Suppressor macrophage (primary cell): Measurements from ENCODE around the gene RAD23B.

Experiments used
- DNase-seq, 4 experiments: peaks; one replicate each; pipeline ENCODE4 v3.0.0-alpha.2; 2020 to 2022

Gene RAD23B

GRCh38 chr9:107337676-107338590, 54.9 kb downstream of the RAD23B start:
- peak in 3 of 4 experiments; percentile 7 to 33 (median 15) for DNase-seq

- no peak for DNase-seq
Observed at GRCh38 chr9:107338911-107339659, 56.0 kb downstream of the RAD23B start.

- DNase-seq = peak; percentile 68 to 89 (median 76)
Observed at GRCh38 chr9:107340920-107341632, 58.0 kb downstream of the RAD23B start.

DNA sequence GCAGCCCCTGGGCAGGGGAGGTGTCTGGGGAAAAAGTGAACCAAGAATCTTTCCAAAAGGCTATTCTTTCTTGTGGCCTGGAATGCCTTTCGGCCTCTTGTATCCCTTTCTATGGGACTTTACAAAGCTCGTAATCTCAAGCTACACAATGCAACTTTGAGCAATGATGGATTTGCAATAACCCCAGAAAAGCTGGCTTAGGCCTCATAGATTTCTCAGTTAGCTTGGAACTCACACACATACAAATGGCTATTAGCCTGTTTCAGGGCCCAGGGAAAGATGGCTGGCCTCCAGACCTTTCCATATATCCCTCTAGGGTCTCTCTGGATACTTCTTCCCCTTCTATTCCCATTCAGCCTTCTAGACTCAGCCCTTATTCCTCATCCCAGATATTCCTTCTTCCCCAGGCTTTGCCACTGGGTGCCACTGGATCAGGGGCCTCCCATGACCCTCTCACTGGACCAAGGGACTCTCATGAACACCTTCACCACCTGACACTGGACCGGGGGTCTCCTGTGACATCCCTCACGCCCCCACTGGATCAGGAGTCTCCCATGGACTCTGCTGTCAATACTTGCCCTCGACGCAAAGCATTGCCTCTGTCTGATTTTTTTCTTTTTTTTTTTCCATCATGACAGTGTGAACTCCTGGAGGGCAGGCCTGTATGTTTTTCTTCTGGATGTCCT, 59.5 kb downstream of the RAD23B start:
- no peak for DNase-seq

DNA sequence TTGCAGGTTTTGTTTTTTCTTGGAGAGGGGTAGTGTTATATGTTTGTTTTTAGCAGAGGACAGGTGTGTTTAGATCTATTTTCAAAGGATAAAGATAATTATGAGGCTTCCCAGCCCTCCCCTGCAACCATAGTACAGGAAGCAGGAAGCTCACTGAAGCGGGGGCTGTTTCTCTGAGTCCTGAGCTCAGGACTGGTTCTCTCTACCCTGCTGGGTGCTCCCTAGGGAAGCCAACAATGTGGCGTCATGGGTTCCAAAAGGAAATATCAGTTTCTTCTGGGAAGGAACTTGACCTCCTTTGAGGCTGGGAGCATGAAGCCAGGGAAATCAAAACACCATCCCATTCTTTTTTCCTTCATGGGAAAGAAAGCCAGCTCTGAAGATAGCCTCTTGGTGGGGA, 62.2 kb downstream of the RAD23B start:
- DNase-seq = no peak

- no peak for DNase-seq
Observed at GRCh38 chr9:107348836-107349235, 65.8 kb downstream of the RAD23B start.

GRCh38 chr9:107350443-107350842, 67.4 kb downstream of the RAD23B start:
- DNase-seq = no peak

DNA sequence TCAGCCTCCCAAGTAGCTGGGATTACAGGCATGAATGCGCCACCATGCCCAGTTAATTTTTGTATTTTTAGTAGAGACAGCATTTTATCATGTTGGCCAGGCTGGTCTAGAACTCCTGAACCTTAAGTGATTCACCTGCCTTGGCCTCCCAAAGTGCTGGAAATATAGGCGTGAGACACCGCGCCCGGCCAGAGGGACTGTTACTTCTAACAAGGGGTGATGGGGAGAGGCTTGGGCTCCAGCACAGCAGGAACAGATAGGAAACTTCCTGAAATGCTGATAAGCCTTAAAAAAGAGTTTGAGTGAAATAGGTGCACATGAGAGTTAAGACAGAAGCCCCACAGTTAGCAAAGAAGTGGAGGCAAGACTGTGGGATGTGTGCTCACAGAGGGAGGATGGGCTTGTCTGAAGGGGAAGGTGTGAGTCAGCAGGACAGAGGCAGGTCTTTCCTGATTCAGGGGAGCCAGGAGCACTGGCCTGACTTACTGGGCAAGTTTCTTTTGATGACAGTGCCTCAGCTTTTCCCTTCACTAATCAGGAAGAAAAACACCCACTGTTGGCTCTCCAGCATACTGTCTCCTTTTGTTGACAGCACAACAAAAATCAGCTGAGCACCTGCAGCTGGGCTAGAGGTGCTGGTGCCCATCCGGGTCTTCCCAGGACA, 68.4 kb downstream of the RAD23B start:
- DNase-seq = no peak

- DNase-seq = no peak
Observed at GRCh38 chr9:107355394-107355793, 72.3 kb downstream of the RAD23B start.

GRCh38 chr9:107358986-107359385, 75.9 kb downstream of the RAD23B start:
- no peak for DNase-seq

DNA sequence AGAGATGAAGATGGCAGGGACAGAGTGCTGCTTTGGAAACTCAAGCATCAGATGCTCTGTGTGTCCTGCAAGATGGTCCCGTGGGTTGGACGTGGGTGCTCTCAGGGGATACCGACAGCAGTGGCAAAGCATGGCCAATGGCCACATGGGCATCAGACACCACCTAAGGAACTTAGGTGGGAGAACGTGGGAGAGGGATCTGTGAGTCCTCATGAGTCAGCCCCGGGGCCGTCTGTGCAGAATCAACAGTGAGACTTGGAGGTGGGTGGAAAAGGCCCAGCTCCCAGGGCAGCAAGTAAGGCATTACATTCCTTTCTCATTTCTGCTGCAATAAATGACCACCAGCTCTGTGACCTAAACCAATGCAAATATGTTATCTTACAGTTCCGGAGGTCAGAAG, 77.0 kb downstream of the RAD23B start:
- DNase-seq = no peak

- DNase-seq = no peak
Observed at GRCh38 chr9:107361816-107362215, 78.7 kb downstream of the RAD23B start.

DNA sequence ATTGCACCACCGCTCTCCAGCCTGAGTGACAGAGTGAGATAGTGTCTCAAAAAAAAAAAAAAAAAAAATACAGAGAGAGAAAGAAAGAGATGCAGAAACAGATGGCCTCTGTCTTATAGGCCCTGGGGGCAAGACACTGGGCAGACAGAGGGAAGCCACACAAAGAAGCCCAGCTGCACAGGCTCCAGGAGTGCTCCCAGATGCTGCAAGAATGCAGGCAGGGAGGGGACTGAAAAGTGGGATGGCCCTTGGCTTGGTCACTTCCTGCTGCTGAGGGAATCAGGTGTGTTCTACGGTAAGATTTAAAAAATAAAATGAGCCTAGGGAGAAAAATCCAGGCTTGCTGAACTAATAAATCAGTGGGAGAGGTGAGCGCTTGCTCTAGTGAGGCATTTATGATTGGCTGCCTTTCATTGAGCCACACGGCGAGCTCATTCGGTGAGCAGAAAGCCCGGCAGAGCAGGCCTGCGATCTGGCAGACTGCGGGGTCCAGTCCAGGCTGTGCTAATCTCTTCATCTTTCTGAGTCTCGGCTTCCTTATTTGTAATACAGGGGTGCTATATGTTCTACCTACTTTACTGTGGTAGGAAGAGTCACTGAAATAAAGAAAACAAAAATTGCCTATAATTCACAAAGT, 80.6 kb downstream of the RAD23B start:
- no peak for DNase-seq

DNA sequence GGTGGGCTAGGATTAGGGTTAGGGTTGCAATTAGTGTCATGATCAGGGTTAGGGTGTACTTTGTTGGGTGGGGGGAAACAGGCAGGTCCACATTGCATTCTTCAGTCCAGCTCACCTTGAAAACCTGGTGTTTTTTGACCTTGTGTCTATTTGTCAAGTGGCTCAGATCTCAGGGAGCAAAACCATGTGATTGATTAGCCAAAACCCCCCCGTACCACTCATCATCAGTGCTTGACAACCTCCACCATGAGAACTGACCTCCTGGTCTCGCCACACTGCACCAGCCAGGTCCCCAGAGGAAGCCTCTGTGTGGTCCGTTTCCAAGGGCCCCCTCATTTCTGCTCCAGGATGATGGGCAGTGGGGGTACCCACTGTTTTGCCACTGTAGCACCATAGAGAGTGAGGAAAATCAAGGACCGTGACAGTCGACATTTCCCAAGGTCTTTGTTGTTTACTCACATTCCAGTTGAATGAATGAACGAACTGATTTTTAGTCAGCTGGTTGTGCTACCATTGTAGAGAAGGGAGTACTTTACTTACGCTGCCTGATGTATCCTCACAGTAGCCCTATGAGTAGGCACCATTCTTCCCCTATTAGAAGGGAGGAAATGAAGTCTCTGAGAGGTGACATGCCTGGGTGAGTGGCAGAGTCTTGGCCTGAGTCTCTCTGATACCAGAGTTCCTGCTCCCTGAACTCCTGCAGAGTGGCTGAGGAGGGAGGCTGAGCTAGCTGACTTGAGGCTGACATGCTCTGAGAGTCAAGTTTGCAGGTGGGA, 84.8 kb downstream of the RAD23B start:
- no peak for DNase-seq

DNA sequence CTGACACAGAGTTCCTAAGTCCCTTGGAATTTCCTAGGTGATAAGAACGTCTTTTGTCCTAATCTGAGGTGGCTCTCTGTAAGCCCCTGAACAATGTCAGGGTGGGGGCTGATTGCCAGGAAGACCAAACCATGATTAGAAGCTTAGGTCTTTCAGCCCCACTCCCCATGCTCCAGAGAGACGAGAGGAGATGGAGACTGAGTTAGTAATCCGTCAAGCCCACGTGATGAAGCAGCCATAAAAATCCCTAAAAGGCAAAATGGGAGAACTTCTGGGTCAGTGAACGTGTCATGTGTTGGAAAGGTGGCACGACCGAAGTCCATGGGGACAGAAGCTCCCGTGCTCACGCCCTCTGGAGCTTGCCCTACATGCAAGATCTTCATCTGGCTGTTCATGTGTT, 85.6 kb downstream of the RAD23B start:
- no peak for DNase-seq

DNA sequence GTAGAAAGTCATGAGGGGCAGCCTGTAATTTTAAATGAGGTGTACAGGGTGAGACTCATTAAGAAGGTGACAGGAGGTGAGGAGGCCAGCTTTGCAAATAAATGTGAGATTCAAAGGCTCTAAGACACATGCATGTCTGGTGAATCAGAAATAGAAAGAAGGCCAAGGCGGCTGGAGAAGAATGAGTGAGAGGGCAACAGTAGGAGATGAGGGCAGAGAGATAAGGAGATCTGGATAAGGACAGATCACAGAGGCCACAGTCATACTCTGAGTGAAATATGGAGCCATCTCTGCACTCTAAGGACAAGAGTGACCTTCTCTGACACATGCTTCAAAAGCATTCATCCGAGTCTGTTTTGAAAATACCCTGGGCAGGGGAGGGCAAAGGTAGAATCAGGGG, 90.7 kb downstream of the RAD23B start:
- no peak for DNase-seq

GRCh38 chr9:107375001-107375400, 91.9 kb downstream of the RAD23B start:
- DNase-seq = peak in 2 of 4 experiments; percentile 13 to 17

- DNase-seq = peak; percentile 63 to 85 (median 82)
Observed at GRCh38 chr9:107375651-107376369, 92.7 kb downstream of the RAD23B start.

DNA sequence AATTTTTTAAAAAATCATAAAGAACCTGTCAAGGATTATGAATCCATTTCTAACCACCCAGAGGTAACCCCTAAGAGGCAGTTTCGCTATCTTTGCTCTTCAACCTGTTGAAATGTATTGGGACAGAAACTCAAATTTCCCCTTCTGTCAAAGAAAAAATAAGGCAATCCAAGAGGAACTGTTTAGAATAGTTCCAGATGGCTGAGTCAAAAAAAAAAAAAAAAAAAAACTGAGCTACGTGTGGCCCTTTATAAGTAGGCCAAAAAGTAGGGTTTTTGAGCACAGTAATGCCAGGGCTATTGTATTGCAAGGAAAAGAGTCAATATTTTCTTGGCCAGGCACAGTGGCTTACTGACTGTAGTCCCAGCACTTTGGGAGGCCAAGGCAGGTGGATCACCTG, 94.9 kb downstream of the RAD23B start:
- peak in 2 of 4 experiments; percentile 13 to 24 for DNase-seq
